ENCODE data around the gene STAG1. TPM values are rescaled to one million over a fixed set of nuclear protein-coding genes. Genes with fewer than 3 reads are reported as not detected.

Gene STAG1
- polyA plus RNA-seq, 1 of the 3 experiments (the other 2 are of a cell fraction), result 5.5 TPM

DNA sequence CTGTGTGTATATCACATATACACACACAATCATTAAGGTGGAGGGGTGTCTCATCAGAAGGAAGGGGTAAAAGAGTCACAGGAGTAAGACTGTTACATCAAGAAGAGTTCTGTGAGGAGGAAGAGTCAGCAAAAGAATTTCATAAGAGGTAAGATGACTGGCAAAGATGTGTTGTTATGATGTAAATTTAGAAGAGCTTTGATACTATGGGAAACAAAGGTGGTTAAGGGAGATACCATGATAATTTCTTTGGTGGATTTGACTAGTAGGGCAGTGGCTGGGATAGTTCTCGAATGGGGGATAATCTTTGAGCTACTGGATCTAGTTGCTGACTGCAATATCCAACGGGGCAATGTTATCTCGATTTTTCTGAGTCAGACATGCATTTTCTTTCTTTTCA is 61.6 kb downstream of the STAG1 start (continued):
- TF ChIP-seq ZBTB33 (IDR thresholded peaks at IDR 0.05; ENCODE audit: borderline replicate concordance, low read depth) (no peak), GATA2 (CRISPR knock-in tag; IDR thresholded peaks at IDR 0.05) (no peak), EP300 (IDR thresholded peaks at IDR 0.05; ENCODE audit: borderline replicate concordance in 1 of 2, low read depth in 1 of 2, low read length in 1 of 2) (no peak), POLR2AphosphoS5 (IDR thresholded peaks at IDR 0.05; ENCODE audit: low read depth, low read length) (no peak), TEAD4 (IDR thresholded peaks at IDR 0.05; ENCODE audit: borderline replicate concordance, insufficient read depth) (no peak)
- TF ChIP-seq, protein P1, sequence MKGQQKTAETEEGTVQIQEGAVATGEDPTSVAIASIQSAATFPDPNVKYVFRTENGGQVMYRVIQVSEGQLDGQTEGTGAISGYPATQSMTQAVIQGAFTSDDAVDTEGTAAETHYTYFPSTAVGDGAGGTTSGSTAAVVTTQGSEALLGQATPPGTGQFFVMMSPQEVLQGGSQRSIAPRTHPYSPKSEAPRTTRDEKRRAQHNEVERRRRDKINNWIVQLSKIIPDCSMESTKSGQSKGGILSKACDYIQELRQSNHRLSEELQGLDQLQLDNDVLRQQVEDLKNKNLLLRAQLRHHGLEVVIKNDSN (IDR thresholded peaks at IDR 0.05; ENCODE audit: borderline replicate concordance, low read depth), result no peak

DNA sequence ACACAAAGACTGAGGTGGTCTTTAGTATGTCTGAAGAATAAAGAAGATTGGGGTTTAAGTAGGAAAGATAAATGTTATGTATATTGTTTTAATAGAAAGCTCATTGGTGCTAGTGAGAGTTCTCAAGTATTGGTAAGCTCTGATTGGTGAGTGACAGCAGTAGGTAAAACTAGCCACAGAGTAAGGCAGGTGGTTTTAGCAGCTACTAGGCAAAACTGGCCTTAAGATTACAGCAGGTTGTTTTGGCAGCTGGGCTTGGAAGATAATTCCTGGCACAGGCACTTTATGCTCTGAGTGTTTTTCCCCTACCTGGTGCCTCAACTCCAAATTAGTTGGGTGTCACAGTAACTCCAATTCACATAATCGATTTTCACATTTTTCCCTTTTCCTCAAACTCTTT is 66.3 kb downstream of the STAG1 start:
- H3K9ac ChIP-seq, result no peak overlapping the region
- 90% methylated on average over 1 of the region's 1 CpG for WGBS (ENCODE audit: low lambda C conversion rate)
- H3K9me3 ChIP-seq, result no peaks in the 10 kb centered on the region
- H3K4me2 ChIP-seq, result no peak overlapping the region
- H3K4me3 ChIP-seq (ENCODE audit: low read depth in 2 of 2, low read length in 1 of 2), result no peak overlapping the region
- H2AFZ ChIP-seq (ENCODE audit: low read depth), result no peak overlapping the region
- no peak for DNase-seq
- no peaks in the 10 kb centered on the region; a peak in 1 of 4 replicates for H3K4me1 ChIP-seq (ENCODE audit: control insufficient read depth in 1 of 2, insufficient read depth in 2 of 2, low read depth in 1 of 2, low read length in 1 of 2)
- H3F3A ChIP-seq (replicated peaks; ENCODE audit: insufficient read depth), result peaks cover 5% of the 10 kb centered on the region
- peaks cover 89% of the 10 kb centered on the region for H3K79me2 ChIP-seq (ENCODE audit: insufficient read depth)
- no peaks in the 10 kb centered on the region for H3K36me3 ChIP-seq (replicated peaks in 1 of 2; ENCODE audit: control insufficient read depth in 1 of 2, insufficient read depth in 2 of 2, low read length in 1 of 2)
- CTCF ChIA-PET, result interaction anchor here (1.2 kb wide), 1 partner anchor 66 kb away, joined by 3 read pairs; the partner anchor contains the start of gene STAG1
- H3K27ac ChIP-seq (ENCODE audit: low read depth in 2 of 2, low read length in 1 of 2), result no peak overlapping the region
- POLR2A ChIA-PET, result no interaction called here
- TF ChIP-seq FOSL2 (IDR thresholded peaks at IDR 0.05; ENCODE audit: borderline replicate concordance, low read depth), result no peak
- H3K9me2 ChIP-seq, result no peaks in the 10 kb centered on the region
- H4K20me1 ChIP-seq (ENCODE audit: insufficient read depth), result peaks cover 19% of the 10 kb centered on the region
- H3K27me3 ChIP-seq (ENCODE audit: insufficient read depth), result no peaks in the 10 kb centered on the region

GRCh38 chr3:136682740-136683312 is 69.4 kb downstream of the STAG1 start:
- WGBS (ENCODE audit: low lambda C conversion rate), result 84% methylated on average over 3 of the region's 3 CpGs
- peaks cover 19% of the 10 kb centered on the region for H4K20me1 ChIP-seq (ENCODE audit: insufficient read depth)
- TF ChIP-seq CHD2 (IDR thresholded peaks at IDR 0.05; ENCODE audit: low read length, partially characterized antibody), result no peak
- no peak for TF ChIP-seq CTCF (IDR thresholded peaks at IDR 0.05)
- no peak for TF ChIP-seq RXRA (IDR thresholded peaks at IDR 0.05; ENCODE audit: borderline replicate concordance, low read depth)
- no peak for TF ChIP-seq MXI1 (IDR thresholded peaks at IDR 0.05; ENCODE audit: low read depth, low read length)
- H3F3A ChIP-seq (replicated peaks; ENCODE audit: insufficient read depth), result peaks cover 5% of the 10 kb centered on the region
- peaks cover 85% of the 10 kb centered on the region for H3K79me2 ChIP-seq (ENCODE audit: insufficient read depth)
- no peaks in the 10 kb centered on the region for H3K27me3 ChIP-seq (ENCODE audit: insufficient read depth)
- no peak overlapping the region for H3K4me2 ChIP-seq
- no peak overlapping the region for H2AFZ ChIP-seq (ENCODE audit: low read depth)
- POLR2A ChIA-PET, result no interaction called here
- CTCF ChIA-PET, result no interaction called here
- H3K9me2 ChIP-seq, result no peaks in the 10 kb centered on the region
- H3K9ac ChIP-seq, result no peak overlapping the region
- no peaks in the 10 kb centered on the region for H3K4me1 ChIP-seq (ENCODE audit: control insufficient read depth in 1 of 2, insufficient read depth in 2 of 2, low read depth in 1 of 2, low read length in 1 of 2)
- no peak overlapping the region for H3K4me3 ChIP-seq (ENCODE audit: low read depth in 2 of 2, low read length in 1 of 2)
- no peaks in the 10 kb centered on the region for H3K9me3 ChIP-seq
- no peaks in the 10 kb centered on the region for H3K36me3 ChIP-seq (replicated peaks in 1 of 2; ENCODE audit: control insufficient read depth in 1 of 2, insufficient read depth in 2 of 2, low read length in 1 of 2)
- DNase-seq, result no peak
- H3K27ac ChIP-seq (ENCODE audit: low read depth in 2 of 2, low read length in 1 of 2), result no peak overlapping the region
